OCI-LY7 (cell line): ENCODE data around the gene DDX27. TPM values are rescaled to one million over a fixed set of nuclear protein-coding genes. Genes with fewer than 3 reads are reported as not detected.
A peak's percentile ranks its signal among the peaks of the same experiment; 100 is the strongest.

Source experiments
- BruUV-seq: library from RNA; stranded (reverse); fragments of 400-500 nt; replicated peaks from 2 replicates; lab custom pipeline; 2021; lab: Mats Ljungman, UMichigan
- CTCF ChIA-PET: fragments of 300-600 bp; sonication (Branson Sonifier 250); formaldehyde crosslinking; loops from one replicate; lab custom pipeline; 2022; ENCODE audit warnings: antibody characterized with exemption; ENCODE audit not compliant: unreplicated experiment; lab: Charles Lee
- POLR2A ChIA-PET: fragments of 300-600 bp; sonication (Branson Sonifier 250); formaldehyde crosslinking; loops from one replicate; lab custom pipeline; 2022; ENCODE audit warnings: antibody characterized with exemption; lab: Charles Lee
- DNase-seq: peaks from one replicate; pipeline ENCODE4 v3.0.0-alpha.2; 2015; ENCODE audit warnings: low spot score
- H2AFZ ChIP-seq: fragments of 200-600 bp; sonication (generic), shearing (Covaris generic); 2 replicates; pipeline ENCODE4 v1.6.1; 2014; ENCODE audit warnings: mild to moderate bottlenecking, antibody characterized with exemption, low read length, moderate library complexity
- H3K27ac ChIP-seq: fragments of 200-600 bp; sonication (generic); 2 replicates; pipeline ENCODE4 v1.5.1; 2014; ENCODE audit warnings: mixed run types, low read depth, mild to moderate bottlenecking, moderate library complexity, low read length, inconsistent platforms; ENCODE audit not compliant: poor library complexity, severe bottlenecking
- H3K36me3 ChIP-seq: fragments of 200-600 bp; sonication (generic); 2 replicates; pipeline ENCODE4 v1.6.1; 2014; ENCODE audit warnings: mild to moderate bottlenecking, antibody characterized with exemption, low read length, moderate library complexity, mixed read lengths; ENCODE audit not compliant: insufficient read depth
- H3K4me1 ChIP-seq: fragments of 200-600 bp; sonication (generic); 2 replicates; pipeline ENCODE4 v1.5.1; 2014; ENCODE audit warnings: mild to moderate bottlenecking, low read length; ENCODE audit not compliant: insufficient read depth, poor library complexity, severe bottlenecking
- H3K4me2 ChIP-seq: fragments of 200-600 bp; sonication (generic); 2 replicates; pipeline ENCODE4 v1.6.1; 2014; ENCODE audit warnings: mild to moderate bottlenecking, low read length
- H3K4me3 ChIP-seq: fragments of 200-600 bp; sonication (generic); 2 replicates; pipeline ENCODE4 v1.5.1; 2014; ENCODE audit warnings: mild to moderate bottlenecking, low read depth, low read length; ENCODE audit not compliant: poor library complexity, severe bottlenecking
- H3K79me2 ChIP-seq: fragments of 200-600 bp; sonication (generic); 2 replicates; pipeline ENCODE4 v1.6.1; 2016; ENCODE audit warnings: low read depth, mild to moderate bottlenecking, low read length, moderate library complexity, mixed read lengths; ENCODE audit not compliant: insufficient read depth
- H3K9me2 ChIP-seq: fragments of 200-600 bp; sonication (generic); 2 replicates; pipeline ENCODE4 v1.6.1; 2016; ENCODE audit warnings: mild to moderate bottlenecking, low read length, mixed read lengths; ENCODE audit not compliant: insufficient read depth
- H3K9me3 ChIP-seq: fragments of 200-600 bp; sonication (generic); 2 replicates; pipeline ENCODE4 v1.6.1; 2014; ENCODE audit warnings: mild to moderate bottlenecking, mixed run types, low read length, mixed read lengths
- H4K20me1 ChIP-seq: fragments of 200-600 bp; sonication (generic); 2 replicates; pipeline ENCODE4 v1.6.1; 2014; ENCODE audit warnings: mild to moderate bottlenecking, antibody characterized with exemption, low read length, moderate library complexity, mixed read lengths; ENCODE audit not compliant: insufficient read depth
- CTCF ChIP-seq: fragments of 200-600 bp; sonication (generic); conservative IDR thresholded peaks from 2 replicates; pipeline ENCODE4 v1.5.1; 2014; ENCODE audit warnings: mild to moderate bottlenecking, antibody characterized with exemption, low read length, moderate library complexity, mixed read lengths
- EZH2phosphoT487 ChIP-seq: fragments of 200-600 bp; sonication (generic); IDR thresholded peaks from 2 replicates; pipeline ENCODE4 v1.6.1; 2018; ENCODE audit warnings: low read depth, borderline replicate concordance, mild to moderate bottlenecking, mixed run types, antibody characterized with exemption, low read length, moderate library complexity, mixed read lengths
- intact Hi-C: fragments of 100-400 bp; cut with micrococcal nuclease; formaldehyde crosslinking; loops from one replicate; pipeline ENCODE4 v1.10.0; 2022; ENCODE audit not compliant: unreplicated experiment
- total RNA-seq, 2 experiments: library from RNA; depleted of rRNA in 1 of 2; stranded (reverse); fragments of >200 nt in 1 of 2; shearing (Covaris generic) in 1 of 2; gene quantifications; 2 replicates each; pipeline ENCODE4 v1.2.3, GENCODE V29; 2014 to 2022

The DDX27 gene
- total RNA-seq, 2 experiments from 2014 or later = 53.9 to 57.0 TPM

GRCh38 chr20:49268600-49269365, 49.6 kb downstream of the DDX27 start:
- peak overlapping the region; percentile 30; the same call in 1 of the 2 replicates for H3K4me2 ChIP-seq
- H3K36me3 ChIP-seq = peaks cover 97% of the 10 kb centered on the region
- no peak overlapping the region for H3K27ac ChIP-seq
- peak overlapping the region; percentile 32 for H3K4me3 ChIP-seq
- no peak overlapping the region for H2AFZ ChIP-seq
- DNase-seq = no peak
- intact Hi-C loops = no loop called here
- POLR2A ChIA-PET = interaction anchor here (0.6 kb wide), 1 partner anchor 200 kb away, joined by 3 read pairs; no protein-coding TSS in a partner anchor
- H3K9me2 ChIP-seq = no peaks in the 10 kb centered on the region
- no peak for TF ChIP-seq EZH2phosphoT487
- no peak for TF ChIP-seq CTCF
- BruUV-seq = no TSS peak
- 0 out of 2 replicates have a peak, but pooled peaks cover 8% of the 10 kb centered on the region for H4K20me1 ChIP-seq
- H3K9me3 ChIP-seq = peaks cover 9% of the 10 kb centered on the region; the same call in 1 of the 2 replicates
- CTCF ChIA-PET = no interaction called here
- peaks cover 37% of the 10 kb centered on the region for H3K4me1 ChIP-seq
- H3K79me2 ChIP-seq = peaks cover 77% of the 10 kb centered on the region

GRCh38 chr20:49270177-49270576, 51.0 kb downstream of the DDX27 start:
- ChIA-PET POLR2A (interaction anchor here (0.6 kb wide), 1 partner anchor 214 kb away, joined by 3 read pairs; no protein-coding TSS in a partner anchor), CTCF (no interaction called here)
- Histone ChIP-seq H3K36me3 (peaks cover 90% of the 10 kb centered on the region), H3K4me1 (peaks cover 37% of the 10 kb centered on the region), H4K20me1 (0 out of 2 replicates have a peak, but pooled peaks cover 8% of the 10 kb centered on the region), H3K9me2 (no peaks in the 10 kb centered on the region), H3K4me3 (peak overlapping the region; percentile 15), H3K79me2 (peaks cover 78% of the 10 kb centered on the region), H3K9me3 (peaks cover 9% of the 10 kb centered on the region; the same call in 1 of the 2 replicates), H3K27ac (no peak overlapping the region), H3K4me2 (peak overlapping the region; percentile 22; the same call in 1 of the 2 replicates), H2AFZ (no peak overlapping the region)
- TF ChIP-seq CTCF = no peak
- no peak for TF ChIP-seq EZH2phosphoT487
- DNase-seq = no peak
- intact Hi-C loops = loop anchor here (10.0 kb wide), 1 partner anchor 845 kb away; the partner anchor contains the start of gene UBE2V1
- BruUV-seq = no TSS peak
